DMS153 treated with DMSO at 0.1 percent for 48 hours (cell line): ENCODE measurements around the gene ADPGK.
"Not testable (repeated sequence)": the region's sequence is repeated elsewhere in the genome, so short reads cannot be mapped to it uniquely, and the experiment has no call there.

Experiments
- DNase-seq: peaks from one replicate; lab custom pipeline; 2025; ENCODE audit not compliant: unreplicated experiment; lab: John Stamatoyannopoulos, UW

ADPGK gene

GRCh38 chr15:72783640-72784455, at the start of gene ADPGK:
Gene ADPGK (minus strand): TSS chr15:72783758. CDS start chr15:72783691, 67 bp downstream.
- peak; percentile 42 for DNase-seq

DNA sequence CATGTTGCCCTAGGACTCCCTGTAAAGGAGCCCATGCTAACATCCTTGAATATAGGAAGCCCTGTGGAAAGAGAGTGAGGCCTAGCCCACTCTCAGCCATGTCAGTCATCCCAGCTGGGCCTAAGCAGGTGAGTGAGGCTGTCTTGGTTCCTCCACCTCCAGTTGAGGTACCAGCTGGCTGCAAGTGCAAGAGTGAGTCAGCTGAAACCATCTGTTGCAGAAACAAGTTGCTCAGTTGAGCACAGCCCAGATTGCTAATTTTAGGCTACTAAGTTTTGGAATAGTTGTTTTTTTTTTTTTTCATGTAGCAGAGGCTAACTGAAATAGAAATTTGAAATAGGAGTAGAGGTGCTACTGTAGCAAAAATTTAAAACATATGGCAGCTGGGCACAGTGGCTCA, 43.7 kb upstream of the ADPGK start:
- no peak for DNase-seq

GRCh38 chr15:72826611-72827010, 43.1 kb upstream of the ADPGK start:
- no peak for DNase-seq

- no peak for DNase-seq
Observed at GRCh38 chr15:72825829-72826228, 42.3 kb upstream of the ADPGK start.

DNA sequence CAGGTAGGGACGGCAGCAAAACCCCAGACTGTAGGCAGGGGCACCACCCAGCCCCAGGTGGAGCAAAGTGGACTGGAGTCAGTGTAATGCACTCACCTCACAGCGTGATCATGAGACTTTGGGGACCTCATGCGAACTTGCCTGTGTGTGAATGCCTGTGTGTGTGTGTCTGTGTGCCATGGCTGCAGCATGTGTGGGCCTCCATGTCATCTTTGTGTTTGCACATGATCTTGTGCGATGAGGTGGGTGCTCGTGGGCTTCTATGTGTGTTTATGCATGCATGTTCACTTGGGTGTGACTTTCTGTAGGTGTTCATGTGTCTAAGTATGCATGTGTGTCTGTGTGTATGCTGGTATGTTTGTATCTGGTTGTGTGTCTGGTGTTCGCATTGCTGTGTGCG, 41.2 kb upstream of the ADPGK start:
- DNase-seq = no peak

DNA sequence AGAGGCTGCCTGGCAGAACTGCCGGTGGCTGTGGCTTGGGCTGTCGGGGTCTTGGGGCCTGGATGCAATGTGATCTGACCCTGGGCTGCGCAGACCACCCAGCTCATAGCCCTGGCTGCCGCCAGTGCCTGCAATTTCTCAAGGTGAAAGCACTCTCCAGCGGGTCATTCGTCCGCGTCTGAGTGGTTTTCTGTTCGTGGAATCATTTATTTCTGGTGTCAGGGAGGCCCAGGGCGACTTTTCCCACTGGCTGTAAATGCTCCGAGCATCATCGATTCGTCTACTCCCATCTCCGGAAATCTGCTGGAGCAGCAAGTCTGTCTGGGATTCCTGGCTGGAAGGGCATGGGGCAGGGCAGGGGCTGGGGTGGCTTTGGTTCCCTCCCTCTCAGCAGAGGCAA, 40.6 kb upstream of the ADPGK start:
- DNase-seq = no peak

- DNase-seq = no peak
Observed at GRCh38 chr15:72820278-72820677, 36.7 kb upstream of the ADPGK start.

GRCh38 chr15:72818632-72819031, 35.1 kb upstream of the ADPGK start:
- DNase-seq = no peak

GRCh38 chr15:72813345-72814004, 29.9 kb upstream of the ADPGK start:
- no peak for DNase-seq

DNA sequence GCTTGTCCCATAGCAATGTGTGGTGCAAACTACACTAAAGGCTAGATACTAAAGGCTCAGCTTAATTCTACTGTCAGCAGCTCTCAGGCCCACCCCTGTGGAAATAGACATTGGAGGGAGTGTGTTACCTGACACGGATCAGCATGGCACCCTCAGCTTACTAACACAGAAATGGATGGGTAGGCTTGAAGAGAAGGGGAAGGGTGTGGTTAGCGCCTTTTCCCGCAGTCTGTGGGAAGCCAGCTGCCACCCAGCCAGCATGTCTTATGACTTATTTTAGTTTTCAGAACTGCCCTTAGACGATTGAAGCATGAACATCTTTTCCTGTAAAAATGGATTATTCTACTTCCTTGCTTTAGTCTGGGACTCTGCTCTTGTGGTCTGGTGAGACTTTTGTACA, 25.8 kb upstream of the ADPGK start:
- DNase-seq = no peak

- DNase-seq = not testable (repeated sequence)
Observed at GRCh38 chr15:72807346-72807745, 23.8 kb upstream of the ADPGK start.

GRCh38 chr15:72803006-72803405, 19.4 kb upstream of the ADPGK start:
- no peak for DNase-seq

DNA sequence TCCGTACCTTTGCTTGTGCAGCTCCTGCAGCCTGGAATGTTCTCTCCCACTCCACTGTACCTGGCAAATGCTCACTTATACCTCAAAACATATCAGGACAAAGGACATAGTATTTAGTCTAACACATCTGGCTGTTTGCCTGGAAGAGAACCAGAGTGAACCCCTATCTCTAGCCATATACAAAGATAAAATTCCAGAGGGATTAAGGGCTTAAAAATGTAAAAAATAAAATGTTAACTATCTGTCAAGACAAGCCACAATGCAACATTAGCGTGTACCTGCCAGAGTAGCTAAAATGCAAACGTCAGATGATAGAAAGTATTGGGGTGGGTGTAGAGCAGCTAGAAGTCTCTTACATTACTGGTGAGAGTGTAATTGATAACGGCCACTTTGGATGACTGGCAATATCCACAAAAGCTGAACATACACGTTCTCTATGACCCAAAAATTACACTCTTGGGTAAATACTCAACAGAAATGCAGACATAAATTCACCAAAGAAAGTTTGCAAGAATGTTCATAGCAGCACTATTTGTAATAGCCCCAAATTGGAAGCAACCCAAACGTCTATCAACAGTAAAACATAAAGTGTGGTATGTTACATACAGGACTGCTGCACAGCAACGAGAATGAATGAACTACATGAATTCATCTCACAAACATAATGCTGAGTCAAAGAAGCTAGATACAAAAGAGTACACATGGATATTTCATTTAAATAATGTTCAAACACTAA, 18.2 kb upstream of the ADPGK start:
- DNase-seq = no peak

- DNase-seq = no peak
Observed at GRCh38 chr15:72800833-72801481, 17.4 kb upstream of the ADPGK start.

DNA sequence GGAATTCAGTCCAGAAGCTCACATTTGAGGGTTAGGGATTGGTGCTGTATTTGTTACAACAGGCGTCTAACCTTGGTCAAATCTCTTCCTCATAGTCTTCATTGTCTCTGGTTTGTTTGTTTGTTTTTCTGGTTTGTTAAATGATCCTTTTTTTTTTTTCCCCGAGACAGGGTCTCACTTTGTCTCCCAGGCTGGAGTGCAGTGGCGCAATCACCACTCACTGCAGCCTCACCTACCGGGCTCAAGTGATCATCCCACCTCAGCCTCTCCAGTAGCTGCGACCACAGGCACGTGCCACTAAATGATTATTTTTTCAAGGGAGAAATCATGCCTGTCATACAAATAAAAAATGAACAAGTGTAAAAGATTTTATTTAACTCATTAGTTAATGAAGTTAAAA, 14.3 kb upstream of the ADPGK start:
- DNase-seq = no peak

DNA sequence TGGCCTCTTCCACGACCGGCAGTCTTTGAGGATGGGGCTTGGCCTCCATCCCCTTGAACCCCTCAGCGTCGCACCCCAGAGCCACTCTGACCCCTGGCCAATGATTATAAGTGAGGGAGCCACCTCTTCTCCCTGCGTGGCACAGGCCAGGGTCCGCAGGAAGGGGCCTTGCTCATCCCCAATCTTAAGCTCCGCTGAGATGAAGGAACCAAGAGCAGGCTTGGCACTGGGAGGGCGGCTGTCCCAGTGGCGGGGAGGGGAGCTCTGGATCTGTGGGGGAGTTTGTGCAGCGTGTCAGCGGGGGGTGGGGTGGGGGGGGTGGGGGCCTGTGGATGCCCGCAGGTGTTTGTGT, 13.8 kb upstream of the ADPGK start:
- no peak for DNase-seq

- DNase-seq = no peak
Observed at GRCh38 chr15:72796515-72797337, 13.2 kb upstream of the ADPGK start.

DNA sequence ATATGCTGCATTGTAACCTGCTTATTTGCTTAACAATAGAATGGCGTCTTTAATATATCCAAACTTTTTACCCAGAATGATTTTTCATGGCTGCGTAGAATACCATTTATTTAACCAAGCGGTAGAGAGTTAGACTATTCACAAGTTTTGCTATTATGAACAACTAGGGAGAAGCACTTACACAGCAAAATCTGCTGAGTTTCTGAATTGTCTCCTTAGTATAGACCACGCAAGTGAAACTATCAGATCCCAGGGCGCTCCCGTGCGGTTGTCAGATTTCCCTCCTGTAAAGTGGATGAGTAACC, 12.6 kb upstream of the ADPGK start:
- no peak for DNase-seq

- DNase-seq = no peak
Observed at GRCh38 chr15:72793766-72794660, 10.5 kb upstream of the ADPGK start.

DNA sequence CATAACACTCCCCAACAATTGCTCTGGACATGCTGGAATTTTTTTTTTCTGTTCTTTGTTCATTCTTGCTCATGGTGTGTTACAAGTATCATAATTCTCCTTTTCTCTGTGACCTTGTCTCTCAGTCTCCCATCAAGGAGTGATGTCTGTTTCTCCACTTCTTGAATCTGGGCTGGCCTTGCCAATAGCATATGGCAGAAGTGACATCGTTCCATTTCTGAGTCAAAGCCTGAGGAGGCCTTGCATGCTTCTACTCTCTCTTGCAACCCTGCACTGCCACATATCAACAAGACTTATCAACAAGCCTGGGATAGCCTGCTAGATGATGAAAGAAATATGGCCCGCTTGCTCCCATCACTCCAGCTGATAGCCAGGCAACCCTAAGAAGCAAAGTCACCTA, 8.9 kb upstream of the ADPGK start:
- DNase-seq = no peak
